Endothelial cell of hepatic sinusoid (primary cell): ENCODE measurements around the gene MGMT.

ENCODE experiments used
- in situ Hi-C: cut with HindIII; loops from 2 replicates; pipeline ENCODE4 v1.10.0; 2017; ENCODE audit warnings: low sequenced_read_pairs

Gene MGMT

DNA sequence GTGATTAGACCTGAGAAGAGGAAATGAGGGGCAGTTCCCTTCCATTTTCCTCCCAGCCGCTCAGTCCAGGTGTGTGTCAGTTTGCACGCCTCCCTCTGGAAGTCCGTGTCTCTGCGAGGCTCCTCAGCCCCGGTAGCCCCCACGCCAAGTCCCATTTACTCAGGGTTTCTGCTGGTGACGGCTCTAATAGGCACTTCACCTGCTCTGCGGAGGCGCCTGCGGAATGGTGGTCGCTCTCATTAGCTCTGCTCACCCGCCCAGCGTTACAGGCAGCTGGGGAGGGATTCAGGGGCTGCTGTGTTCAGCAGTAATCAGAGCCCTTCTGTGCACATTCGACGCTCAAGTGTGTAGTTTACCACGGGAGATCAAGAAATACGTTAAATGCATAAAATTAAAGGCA lies 179.9 kb downstream of the MGMT start:
- in situ Hi-C loops = no loop called here

DNA sequence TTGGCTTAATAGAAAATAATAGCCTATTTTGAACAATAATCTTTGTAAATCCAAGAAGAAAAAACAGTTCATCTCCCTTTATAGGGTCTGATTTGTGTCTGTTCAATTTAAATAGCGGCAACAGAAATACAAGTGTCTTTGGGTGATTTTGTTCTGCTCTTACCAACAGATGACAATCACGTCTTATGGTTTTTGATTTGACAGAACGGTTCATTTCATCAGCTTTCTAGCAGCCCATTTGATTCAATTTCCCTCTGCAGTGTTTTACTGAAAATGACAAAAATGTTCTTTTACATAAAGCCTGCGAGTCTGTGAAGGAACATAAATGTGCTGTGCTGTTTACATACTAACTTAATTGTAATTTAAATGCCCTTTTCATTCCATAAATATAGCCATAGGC lies 180.5 kb downstream of the MGMT start:
- in situ Hi-C loops = no loop called here

DNA sequence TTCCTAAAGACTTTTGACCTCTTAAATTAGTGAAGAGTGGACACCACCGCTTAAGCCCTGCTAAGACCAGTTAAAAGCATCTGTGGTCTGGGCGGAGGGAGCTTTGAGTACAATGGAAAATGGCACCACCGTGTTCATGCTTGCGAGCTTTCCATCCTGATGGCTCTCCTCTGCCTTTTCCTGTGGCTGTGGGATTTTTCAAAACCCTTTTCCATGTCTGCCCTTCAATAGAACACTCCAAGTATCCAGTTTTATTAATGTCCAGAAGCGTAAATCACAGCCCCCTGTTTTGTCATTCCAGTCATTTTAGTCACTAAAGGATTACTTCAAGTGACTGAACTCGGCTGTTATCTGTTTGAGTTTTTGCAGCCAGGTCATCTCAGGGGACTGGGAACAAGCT lies 181.8 kb downstream of the MGMT start:
- in situ Hi-C loops = no loop called here

DNA sequence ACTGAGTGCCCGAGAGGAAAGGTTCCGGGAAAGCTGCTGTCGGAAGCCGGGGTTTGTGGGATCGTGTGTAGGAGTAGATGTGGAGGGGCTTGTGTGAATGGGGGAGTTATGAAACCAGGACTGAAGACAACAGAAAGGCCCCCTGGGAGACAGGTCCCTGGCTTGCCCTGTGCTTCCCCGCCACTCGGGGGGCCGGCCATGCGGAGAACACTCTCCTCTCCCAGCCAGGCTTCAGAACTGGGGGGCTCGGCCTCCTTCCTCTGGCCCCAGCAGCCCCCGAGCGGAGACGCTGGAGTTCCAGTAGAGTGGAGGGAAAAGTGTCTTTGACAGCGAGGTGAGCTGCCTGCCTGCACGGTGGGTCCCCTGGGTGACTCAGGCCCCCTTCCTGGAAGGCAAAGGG lies 185.0 kb downstream of the MGMT start:
- in situ Hi-C loops = no loop called here

DNA sequence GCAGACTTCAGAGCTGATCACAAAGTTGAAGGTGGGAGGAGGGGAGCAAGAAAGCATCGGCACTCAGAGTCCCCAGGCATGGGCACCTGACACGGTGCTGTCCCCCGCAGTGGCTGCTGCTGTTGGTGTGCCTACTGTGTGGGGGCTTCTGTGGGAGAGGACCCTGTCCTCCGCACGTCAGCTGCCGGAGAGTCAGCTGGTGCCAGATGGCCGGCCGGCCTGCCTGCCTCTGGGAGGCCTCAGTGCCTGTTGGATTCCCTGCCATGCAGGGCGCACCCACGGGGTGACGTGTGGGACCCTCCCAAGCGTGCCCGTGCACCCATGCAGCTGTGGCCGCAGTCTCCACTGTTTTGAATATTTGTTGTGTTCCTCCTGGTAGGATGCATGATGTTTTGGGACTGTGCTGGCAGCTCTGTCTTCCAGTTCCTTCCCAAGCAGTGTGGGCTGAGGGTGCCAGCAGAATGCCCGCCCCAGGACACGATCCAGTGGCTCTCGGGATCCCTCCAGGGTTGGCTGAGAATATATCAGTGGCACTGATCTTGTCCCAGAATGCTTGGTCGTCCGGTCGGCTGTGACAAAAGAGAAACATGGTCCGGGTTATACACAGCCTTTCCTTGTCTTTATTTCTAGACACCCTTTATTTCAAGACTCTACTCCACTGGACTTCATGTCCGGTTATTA lies 185.6 kb downstream of the MGMT start:
- in situ Hi-C loops = no loop called here

DNA sequence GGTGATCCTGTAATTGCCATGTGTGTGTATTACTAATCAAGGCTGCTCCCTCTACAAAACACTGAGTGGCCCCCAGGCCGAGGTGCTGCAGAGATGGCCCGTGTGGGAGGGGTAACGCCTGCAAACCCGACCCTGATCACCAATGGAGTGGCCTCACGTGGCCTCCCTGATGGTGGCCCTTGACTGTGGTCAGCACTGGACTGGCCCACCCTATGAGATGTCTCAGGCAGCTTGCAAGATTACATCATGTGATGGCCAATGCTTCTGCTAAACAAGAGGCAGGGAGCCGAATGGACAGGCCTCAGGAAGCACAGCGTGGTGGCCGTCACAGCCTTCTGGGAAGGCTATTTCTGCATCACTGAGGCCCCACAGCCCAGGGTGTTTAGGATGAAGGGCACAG lies 186.4 kb downstream of the MGMT start:
- in situ Hi-C loops = no loop called here

DNA sequence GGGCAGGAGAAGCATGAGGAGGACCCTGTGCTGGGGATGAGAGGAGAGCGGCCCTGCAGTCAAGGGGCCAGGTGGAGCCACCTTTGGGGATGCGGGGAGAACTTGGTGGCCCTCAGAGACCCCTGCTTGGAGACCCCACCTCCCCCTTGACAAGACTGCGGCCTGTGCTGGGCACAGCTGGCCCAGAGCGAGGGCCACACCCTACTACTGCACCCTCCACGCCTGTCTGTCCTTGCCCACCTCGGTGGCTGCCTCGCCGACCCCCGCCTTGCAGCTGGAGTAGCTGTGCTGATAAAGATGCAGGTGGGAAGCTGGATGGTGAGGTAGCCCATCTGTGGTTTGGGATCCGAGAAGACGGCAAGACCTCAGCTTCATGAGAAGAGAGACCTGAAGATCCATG lies 186.8 kb downstream of the MGMT start:
- in situ Hi-C loops = no loop called here

DNA sequence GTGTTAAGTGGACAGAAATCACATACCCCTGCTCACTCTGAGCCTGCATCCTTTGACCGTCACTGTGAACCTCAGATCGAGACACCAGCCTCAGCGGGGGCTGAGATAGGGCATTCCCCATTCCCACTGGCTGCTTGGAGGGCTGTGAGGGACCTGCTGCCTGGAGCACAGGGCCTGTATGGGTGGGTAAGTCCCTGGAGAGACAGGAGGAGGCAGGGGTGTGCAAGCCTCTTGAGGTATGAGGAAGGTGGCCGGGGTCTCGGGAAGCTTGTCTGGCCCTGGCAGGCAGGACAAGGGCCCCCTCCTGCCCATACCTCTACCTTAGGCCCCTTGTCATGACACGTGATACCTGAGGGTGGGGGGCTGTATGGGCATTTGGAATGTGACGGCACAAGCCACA lies 187.4 kb downstream of the MGMT start:
- in situ Hi-C loops = no loop called here

DNA sequence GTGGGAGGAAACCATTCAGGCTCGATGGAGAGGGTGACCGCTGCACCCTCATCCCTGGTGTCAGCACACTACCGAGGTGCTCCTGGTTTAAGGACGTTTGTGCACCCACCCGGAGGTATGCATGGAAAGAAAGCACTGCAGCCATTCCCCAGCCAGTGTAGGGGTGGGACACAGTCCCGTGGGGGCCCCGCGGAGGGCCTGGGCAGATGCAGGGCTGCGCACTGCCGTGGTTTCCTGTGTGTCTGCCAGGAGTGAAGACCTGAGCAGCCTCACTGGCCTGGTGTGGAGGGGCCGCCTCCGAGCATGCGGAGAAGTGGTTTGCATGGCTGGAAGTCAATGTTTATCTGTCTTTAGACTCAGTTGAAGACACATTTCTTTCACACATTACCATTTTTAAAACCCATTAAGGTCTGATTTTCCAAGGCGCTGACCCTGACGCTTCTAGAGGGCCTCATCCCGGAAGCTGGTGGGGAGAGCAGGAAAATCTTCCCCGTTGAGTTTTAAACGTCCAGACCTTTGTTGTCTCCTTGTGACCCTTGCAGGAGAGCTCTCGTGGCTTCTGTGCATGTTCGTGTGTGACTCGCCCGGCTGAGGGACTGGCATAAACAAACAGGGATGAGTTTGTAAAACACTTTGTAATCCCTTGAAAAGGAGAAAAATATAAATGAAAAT lies 188.1 kb downstream of the MGMT start:
- in situ Hi-C loops = no loop called here

DNA sequence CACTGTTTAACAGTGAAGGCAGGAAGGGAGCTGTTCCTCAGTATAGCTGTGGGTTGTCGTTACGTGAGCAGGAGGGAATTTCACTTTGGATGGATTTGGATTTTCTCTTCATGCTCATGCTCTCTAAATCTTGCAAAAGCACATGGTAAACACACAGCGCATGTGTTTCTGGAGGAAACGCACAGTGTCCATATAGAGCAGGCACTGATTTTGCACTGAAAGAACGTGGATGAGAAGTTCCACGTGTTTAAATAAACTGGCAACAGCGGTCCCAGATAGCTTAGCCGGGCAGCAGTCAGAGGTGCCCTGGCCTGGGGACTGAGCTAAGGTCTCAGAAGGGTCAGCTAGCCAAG lies 188.6 kb downstream of the MGMT start:
- in situ Hi-C loops = no loop called here

DNA sequence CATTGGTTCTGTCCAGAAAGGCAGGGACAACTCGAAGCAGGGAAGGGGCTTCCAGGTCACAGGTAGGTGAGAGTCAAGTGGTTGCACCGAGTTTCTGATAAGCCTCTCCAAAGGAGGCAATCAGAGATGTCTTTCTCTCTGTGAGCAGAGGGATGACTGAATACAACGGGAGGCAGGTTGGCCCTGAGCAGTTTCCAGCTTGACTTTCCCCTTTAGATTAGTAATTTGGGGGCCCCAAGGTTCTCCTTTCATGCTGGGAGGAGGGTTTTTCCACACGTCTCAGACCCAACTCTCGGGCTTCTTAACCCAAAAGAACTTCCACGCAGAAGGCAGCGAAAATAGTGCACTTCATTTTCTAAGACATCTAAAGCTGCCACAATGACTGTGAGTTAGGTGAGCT lies 189.6 kb downstream of the MGMT start:
- in situ Hi-C loops = no loop called here

DNA sequence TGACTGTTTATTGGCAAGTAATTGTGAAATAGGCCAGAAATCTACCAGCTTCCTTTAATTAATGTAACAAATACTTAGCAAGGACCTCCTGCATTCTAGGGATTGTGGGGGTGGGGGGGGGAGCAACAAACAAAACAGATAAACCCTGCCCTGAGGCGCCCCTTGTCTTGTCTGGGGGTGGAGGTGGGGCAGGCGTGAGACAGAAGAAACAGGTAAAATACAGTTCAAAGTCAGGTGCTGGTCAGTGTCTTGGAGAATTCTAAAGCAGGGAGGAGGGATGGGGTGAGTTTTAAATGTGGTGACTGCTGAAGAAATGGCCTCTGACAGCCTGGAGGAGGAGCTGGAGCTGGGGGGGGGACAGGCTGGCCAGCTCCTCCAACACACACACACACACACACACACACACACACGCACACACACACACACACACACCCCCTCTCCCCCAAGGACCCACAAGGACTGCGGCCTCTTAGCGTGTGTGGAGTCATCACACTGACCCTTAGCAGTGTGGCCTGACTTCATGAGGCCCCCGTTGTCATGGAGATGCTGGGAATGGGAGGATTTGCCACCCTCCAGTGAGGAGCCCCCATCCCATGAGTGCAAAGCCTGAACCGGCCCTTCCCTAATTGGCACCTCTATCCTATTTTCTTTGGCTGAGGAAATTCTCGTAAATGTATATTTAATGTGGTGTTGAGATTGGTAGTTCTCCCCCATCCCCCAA lies 190.4 kb downstream of the MGMT start:
- in situ Hi-C loops = no loop called here

DNA sequence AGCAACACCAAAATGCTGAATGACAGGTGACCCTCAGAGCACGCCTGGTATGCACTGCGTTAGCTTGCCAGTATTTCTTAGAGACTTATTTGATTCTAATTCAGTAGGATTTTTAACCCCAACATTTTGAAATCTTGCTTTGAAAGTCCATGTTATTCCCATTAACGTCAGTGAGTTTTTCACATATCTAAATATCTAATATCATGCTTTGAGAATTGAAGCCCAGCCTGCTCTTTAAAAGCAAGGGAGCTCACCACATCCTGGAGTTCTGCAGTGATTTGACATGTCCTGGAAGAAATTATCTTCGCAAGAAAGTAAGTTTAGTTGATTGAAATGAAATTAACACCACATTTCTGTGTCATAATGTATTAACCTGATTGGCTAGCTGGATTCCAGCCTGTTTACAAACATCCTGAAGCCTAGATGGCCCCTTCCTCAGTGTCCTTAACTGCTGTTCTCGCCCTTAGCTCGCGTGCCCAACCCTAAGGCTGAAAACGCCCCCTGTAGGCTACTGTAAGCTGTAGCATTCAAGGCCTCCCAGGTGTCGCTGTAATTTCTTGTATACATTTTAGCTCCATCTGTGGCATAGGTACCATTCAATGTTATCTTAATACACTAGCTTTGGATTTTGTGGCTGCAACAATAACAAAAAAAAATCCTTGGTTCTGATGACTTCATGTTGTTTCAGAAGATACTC lies 191.5 kb downstream of the MGMT start:
- in situ Hi-C loops = no loop called here

DNA sequence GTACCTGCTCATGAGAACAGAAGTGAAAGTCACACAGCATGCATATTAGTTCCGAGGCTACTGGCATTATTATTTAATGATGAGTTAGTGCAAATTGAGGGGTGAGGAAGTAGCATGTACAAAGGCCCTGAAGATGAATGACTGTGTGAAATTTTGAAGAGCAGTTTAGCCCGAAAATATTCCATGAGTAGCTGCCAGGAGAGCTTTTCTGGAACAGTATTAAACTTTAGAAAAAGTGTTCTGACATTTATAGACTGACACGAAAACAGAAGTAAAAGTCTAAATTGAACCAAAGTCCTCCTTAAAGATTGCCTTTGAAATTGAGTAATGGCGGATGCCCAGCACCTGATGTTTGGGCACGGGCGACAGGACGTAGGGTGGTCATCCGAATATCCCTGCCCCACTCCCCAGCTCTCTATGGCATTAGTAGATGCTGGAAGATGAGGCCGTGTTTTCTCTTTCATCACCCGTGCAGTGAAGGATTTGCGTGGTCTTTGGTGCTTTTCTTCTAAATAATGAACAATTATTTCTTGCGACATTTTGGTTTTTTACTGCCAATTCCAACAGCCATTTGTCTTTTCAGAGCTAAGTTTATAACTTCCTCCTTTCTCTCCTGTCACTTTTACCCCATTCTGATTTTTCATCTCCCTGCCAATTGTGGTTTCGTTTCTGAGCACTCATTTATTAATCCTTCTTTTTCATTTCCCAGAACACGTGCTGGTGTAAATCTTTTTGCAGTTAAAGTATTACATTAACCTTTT lies 192.6 kb downstream of the MGMT start:
- in situ Hi-C loops = no loop called here

DNA sequence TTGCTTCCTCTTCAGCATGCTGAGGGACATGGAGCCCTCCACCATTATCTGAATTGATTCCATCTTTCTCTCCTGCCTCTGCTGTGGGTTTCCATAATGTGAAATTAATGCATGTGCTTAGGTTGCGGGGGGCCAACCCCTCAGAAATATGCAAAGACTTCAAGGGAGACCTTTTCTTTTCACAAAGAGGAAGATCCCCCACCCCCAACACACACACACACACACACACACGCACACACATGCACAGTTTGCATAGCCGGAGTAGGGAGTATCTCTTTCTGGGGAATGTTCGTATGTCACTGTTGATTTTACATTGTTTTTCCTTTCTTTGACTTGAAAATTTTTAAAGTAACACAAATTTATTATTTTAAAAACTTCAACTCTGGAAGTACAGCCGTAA lies 193.5 kb downstream of the MGMT start:
- in situ Hi-C loops = no loop called here

DNA sequence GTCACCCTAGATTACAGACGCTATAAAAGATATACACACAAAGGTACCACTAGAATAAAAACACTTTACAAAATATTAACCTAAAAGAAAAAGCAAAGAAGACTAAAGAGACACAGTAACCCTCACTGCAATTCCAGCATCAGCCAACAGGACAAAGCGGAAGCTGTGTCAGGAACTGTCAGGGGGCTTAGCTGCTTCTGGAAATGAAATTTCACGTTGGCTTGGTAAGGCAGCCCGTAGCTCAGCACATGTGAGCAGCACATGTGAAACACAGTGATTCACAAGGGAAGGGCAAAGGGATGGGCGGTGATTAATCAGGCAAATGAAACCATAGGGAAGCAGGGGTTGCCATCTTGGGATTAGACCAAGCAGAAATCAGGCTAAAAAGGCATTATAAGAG lies 195.4 kb downstream of the MGMT start:
- in situ Hi-C loops = no loop called here

DNA sequence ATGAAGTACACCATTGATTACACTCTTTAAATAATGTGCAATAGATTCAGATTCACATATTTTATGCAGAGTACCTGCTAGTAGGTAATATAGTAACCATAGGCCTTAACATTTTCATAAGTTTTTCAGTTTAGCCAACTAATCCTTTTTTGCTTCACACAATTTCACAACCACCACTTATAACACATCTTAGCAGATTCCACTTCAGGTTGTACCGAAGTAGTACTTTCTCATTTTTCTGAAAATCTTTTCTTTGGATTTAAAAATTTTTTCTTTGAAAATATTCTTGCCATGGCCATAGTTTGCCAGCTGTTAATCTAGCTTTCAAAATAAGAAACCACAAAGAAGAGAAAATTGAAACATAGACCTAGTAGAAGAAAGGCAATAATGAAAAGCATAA lies 203.1 kb downstream of the MGMT start:
- in situ Hi-C loops = no loop called here

DNA sequence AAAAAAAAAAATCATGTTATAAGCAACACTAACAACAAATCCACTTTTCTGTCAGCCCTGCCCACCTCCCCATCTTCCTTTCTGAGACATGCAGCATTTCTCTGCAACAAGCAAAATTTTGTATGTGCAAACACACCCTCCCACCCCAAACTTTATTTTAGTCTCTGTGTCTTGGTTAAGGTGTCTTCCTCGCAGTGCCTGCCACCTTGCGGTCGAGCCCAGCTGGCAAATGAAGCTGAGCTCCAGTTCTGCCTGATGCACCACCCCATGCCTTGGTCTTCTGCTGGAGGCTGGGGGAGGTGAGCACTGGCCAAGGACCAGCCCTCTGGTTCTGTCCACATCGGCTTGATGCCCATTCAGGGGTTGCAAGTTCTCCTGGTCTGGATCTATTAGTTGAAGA lies 206.3 kb downstream of the MGMT start:
- in situ Hi-C loops = no loop called here

DNA sequence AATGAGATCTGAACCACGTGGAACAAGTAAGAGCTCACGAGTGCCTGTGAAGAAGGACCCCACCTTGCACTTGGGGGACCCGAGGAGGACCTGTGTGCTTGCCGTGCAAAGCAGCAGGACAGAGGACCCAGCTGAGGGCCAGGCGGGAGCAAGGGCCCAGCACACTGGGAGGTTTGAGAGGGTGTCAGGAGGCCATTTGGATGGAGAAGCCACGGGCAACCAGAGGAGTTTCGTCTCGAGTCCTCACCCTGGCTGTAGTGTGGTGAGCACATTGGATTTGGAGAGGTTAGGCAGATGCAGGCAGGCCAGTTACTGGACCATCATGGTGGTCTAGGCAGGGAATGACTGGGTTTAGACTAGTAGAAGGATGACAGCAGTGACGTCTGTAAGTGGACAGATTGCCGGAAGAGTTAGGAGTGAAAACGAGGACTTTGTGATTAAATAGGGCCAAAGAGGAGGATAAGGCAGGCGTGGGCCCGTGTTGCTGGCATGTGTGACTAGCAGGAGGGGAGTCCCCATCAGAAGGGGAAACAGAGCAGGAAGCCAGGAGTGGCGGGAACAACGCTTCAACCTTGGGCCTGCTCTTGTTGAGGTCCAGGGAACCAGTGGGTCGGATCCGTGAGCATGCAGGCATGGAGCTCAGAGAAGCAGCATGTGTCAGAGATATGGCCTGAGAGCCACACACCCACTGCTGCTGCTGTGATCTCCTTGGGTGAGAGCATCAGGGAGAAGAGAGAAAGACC lies 208.2 kb downstream of the MGMT start:
- in situ Hi-C loops = no loop called here

DNA sequence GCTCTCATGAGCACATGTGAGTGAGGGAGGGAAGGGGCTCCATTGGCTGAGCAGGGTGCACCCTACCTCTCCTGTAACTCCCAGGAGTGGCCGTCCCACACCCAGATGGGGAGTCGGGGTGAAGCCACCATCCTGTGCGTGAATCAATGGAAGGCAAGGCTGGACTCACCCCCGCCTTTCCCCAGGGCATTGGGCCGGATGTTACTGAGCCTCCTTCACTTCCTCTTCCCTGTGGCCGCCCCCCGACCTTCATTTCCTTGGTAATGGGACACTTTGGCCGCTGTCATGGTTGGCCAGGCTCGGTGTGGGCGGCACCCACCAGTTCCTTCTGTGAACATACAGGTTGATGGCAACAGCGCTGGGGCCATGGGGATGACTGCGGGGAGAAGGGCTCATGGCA lies 209.0 kb downstream of the MGMT start:
- in situ Hi-C loops = no loop called here
